Thoracic aorta (tissue), 2 donors: ENCODE measurements around the gene SMARCC2. TPM values are rescaled to one million over a fixed set of nuclear protein-coding genes. Genes with fewer than 3 reads are reported as not detected.

ENCODE experiments used
- ATAC-seq: fragments of 150-250 bp; one replicate; pipeline ENCODE4 v1.8.0; 2017; ENCODE audit warnings: low read depth; ENCODE audit not compliant: insufficient number of reproducible peaks, low FRiP score
- DNase-seq: peaks from one replicate; pipeline ENCODE4 v3.0.0-alpha.2; 2020; ENCODE audit warnings: low spot score
- H3K27ac ChIP-seq, 2 donors: fragments of 200-600 bp; sonication (generic); 1 replicate in 1 of 2; 2 replicates in 1 of 2; pipeline ENCODE4 v1.5.1; 2016; ENCODE audit warnings: mild to moderate bottlenecking in 2 of 2, moderate library complexity in 2 of 2
- H3K27me3 ChIP-seq: fragments of 200-600 bp; sonication (generic); replicated peaks from 2 replicates; pipeline ENCODE4 v1.6.0; 2016; ENCODE audit warnings: mild to moderate bottlenecking; ENCODE audit not compliant: insufficient read depth
- H3K36me3 ChIP-seq: fragments of 200-600 bp; sonication (generic); one replicate; pipeline ENCODE4 v1.5.1; 2016
- H3K4me1 ChIP-seq, 2 donors: fragments of 200-600 bp; sonication (generic); 1 replicate in 1 of 2; 2 replicates in 1 of 2; pipeline versions ENCODE4 v1.5.1 to v1.6.0; 2016; ENCODE audit warnings: low read depth in 2 of 2, mild to moderate bottlenecking in 1 of 2; ENCODE audit not compliant: control insufficient read depth in 1 of 2
- H3K4me3 ChIP-seq: fragments of 200-600 bp; sonication (generic); 2 replicates; pipeline ENCODE4 v1.5.1; 2016; ENCODE audit warnings: mild to moderate bottlenecking
- H3K9me3 ChIP-seq: fragments of 200-600 bp; sonication (generic); 2 replicates; pipeline ENCODE4 v1.5.1; 2016
- CTCF ChIP-seq: fragments of 200-600 bp; sonication (generic); IDR thresholded peaks from one replicate; pipeline ENCODE4 v1.5.1; 2019; ENCODE audit warnings: antibody characterized with exemption
- total RNA-seq, 2 donors: library from RNA; depleted of rRNA; stranded (reverse); fragments of >200 nt; gene quantifications; one replicate each; pipeline versions ENCODE4 v1.1.0 to v1.2.3, GENCODE V29; 2016

SMARCC2 gene
- total RNA-seq, 2 donors from 2014 or later: 68.6 to 109 TPM

- DNase-seq (no peak), ATAC-seq (no peak)
- Histone ChIP-seq H3K27ac (no peak overlapping the region), H3K27me3 (no peaks in the 10 kb centered on the region), H3K4me1 (peaks cover 15 to 24% of the 10 kb centered on the region in 2 donors), H3K4me3 (no peak overlapping the region), H3K36me3 (peaks cover 31% of the 10 kb centered on the region), H3K9me3 (no peaks in the 10 kb centered on the region)
- TF ChIP-seq CTCF: no peak
Observed at GRCh38 chr12:56186957-56187356, 2.3 kb downstream of the SMARCC2 start.

GRCh38 chr12:56178347-56178746 is 10.9 kb downstream of the SMARCC2 start:
- no peaks in the 10 kb centered on the region for H3K4me1 ChIP-seq
- no peak for TF ChIP-seq CTCF
- no peak for ATAC-seq
- peaks cover 81% of the 10 kb centered on the region for H3K36me3 ChIP-seq
- no peak overlapping the region for H3K27ac ChIP-seq
- no peaks in the 10 kb centered on the region for H3K27me3 ChIP-seq
- H3K9me3 ChIP-seq: no peaks in the 10 kb centered on the region
- no peak overlapping the region for H3K4me3 ChIP-seq
- no peak for DNase-seq

- H3K36me3 ChIP-seq: peaks cover 79% of the 10 kb centered on the region
- DNase-seq (no peak), ATAC-seq (no peak)
- no peak overlapping the region for H3K4me3 ChIP-seq
- H3K27ac ChIP-seq: no peak overlapping the region
- no peaks in the 10 kb centered on the region for H3K9me3 ChIP-seq
- no peaks in the 10 kb centered on the region for H3K27me3 ChIP-seq
- TF ChIP-seq CTCF: no peak
- H3K4me1 ChIP-seq: no peaks in the 10 kb centered on the region
Observed at GRCh38 chr12:56172839-56173238, 16.4 kb downstream of the SMARCC2 start.

GRCh38 chr12:56169229-56169759 is 20.0 kb downstream of the SMARCC2 start:
- no peak for TF ChIP-seq CTCF
- Histone ChIP-seq H3K9me3 (no peaks in the 10 kb centered on the region), H3K27me3 (no peaks in the 10 kb centered on the region), H3K4me3 (no peak overlapping the region), H3K36me3 (peaks cover 60% of the 10 kb centered on the region), H3K27ac (no peak overlapping the region), H3K4me1 (no peaks in the 10 kb centered on the region)
- DNase-seq (no peak), ATAC-seq (no peak)

GRCh38 chr12:56165369-56165768 is 23.9 kb downstream of the SMARCC2 start:
- no peak for TF ChIP-seq CTCF
- H3K4me3 ChIP-seq: no peak overlapping the region
- H3K27me3 ChIP-seq: no peaks in the 10 kb centered on the region
- no peaks in the 10 kb centered on the region for H3K9me3 ChIP-seq
- no peak for ATAC-seq
- peaks cover 15 to 26% of the 10 kb centered on the region in 2 donors for H3K4me1 ChIP-seq
- no peak for DNase-seq
- peaks cover 51% of the 10 kb centered on the region for H3K36me3 ChIP-seq
- no peak overlapping the region for H3K27ac ChIP-seq
